Measurements from ENCODE around the gene UBE2J2. TPM values are rescaled to one million over a fixed set of nuclear protein-coding genes. Genes with fewer than 3 reads are reported as not detected.

The UBE2J2 gene
- polyA plus RNA-seq, 2 of the 4 experiments (the other 2 are of a cell fraction), result 21.2 to 36.2 TPM

- Histone ChIP-seq H3K9me3 (no peaks in the 10 kb centered on the region), H3K4me2 (no peak overlapping the region), H3K4me1 (0 out of 3 replicates have a peak, but pooled peaks cover 3% of the 10 kb centered on the region), H3K27ac (no peak overlapping the region), H3K4me3 (no peak overlapping the region)
- DNase-seq (ENCODE audit: low read depth in 1 of 2, low spot score in 1 of 2) (no peak), FAIRE-seq (no peak), ATAC-seq (no peak)
- TF ChIP-seq E2F6 (IDR thresholded peaks at IDR 0.05; ENCODE audit: borderline replicate concordance, low read depth) (no peak), CTCF (IDR thresholded peaks at IDR 0.05) (no peak), BHLHE40 (IDR thresholded peaks at IDR 0.05; ENCODE audit: low read depth, low read length) (no peak), RAD21 (conservative IDR thresholded peaks at IDR 0.05 in 1 of 2, IDR thresholded peaks at IDR 0.05 in 1 of 2) (no peak), SREBF2 (IDR thresholded peaks at IDR 0.05) (no peak), MAZ (IDR thresholded peaks at IDR 0.05; ENCODE audit: borderline replicate concordance, low read depth, low read length) (no peak), HOXB5 (CRISPR knock-in tag; IDR thresholded peaks at IDR 0.05) (no peak)
- CTCF ChIA-PET, result interaction anchor here (1.1 to 1.4 kb wide), 2 partner anchors 11 to 88 kb away, joined by 3 read pairs; no protein-coding TSS in a partner anchor
- POLR2A ChIA-PET, result no interaction called here
- WGBS (ENCODE audit: missing lambda C conversion rate), result no CpG with 5 or more reads among the region's 31 CpGs
Observed at GRCh38 chr1:1210726-1211540, 62.7 kb downstream of the UBE2J2 start.

- 99% methylated on average over 6 of the region's 38 CpGs for WGBS (ENCODE audit: missing lambda C conversion rate)
- FAIRE-seq, result no peak
- CTCF ChIA-PET, result interaction anchor here (0.7 to 3.0 kb wide), 3 partner anchors 10 to 87 kb away, joined by 3 to 12 read pairs (median 5); no protein-coding TSS in a partner anchor
Observed at GRCh38 chr1:1208713-1209433, 64.8 kb downstream of the UBE2J2 start.

More at GRCh38 chr1:1208713-1209433, 64.8 kb downstream of the UBE2J2 start:
- TF ChIP-seq USF2 (IDR thresholded peaks at IDR 0.05) (no peak), EHMT2 (IDR thresholded peaks at IDR 0.05; ENCODE audit: low read depth) (no peak), CBX2 (IDR thresholded peaks at IDR 0.05; ENCODE audit: borderline replicate concordance, low read depth) (no peak), FOXS1 (CRISPR knock-in tag; IDR thresholded peaks at IDR 0.05) (no peak), EHF (CRISPR knock-in tag; IDR thresholded peaks at IDR 0.05) (no peak), MAZ (IDR thresholded peaks at IDR 0.05; ENCODE audit: borderline replicate concordance, low read depth, low read length) (no peak), HEYL (CRISPR knock-in tag; IDR thresholded peaks at IDR 0.05) (no peak), NFE2L2 (conservative IDR thresholded peaks at IDR 0.05; ENCODE audit: low read length) (no peak), MAFK (IDR thresholded peaks at IDR 0.05; ENCODE audit: partially characterized antibody) (no peak), ZSCAN20 (CRISPR knock-in tag; IDR thresholded peaks at IDR 0.05) (no peak), E2F6 (IDR thresholded peaks at IDR 0.05; ENCODE audit: borderline replicate concordance, low read depth) (no peak), RARB (CRISPR knock-in tag; IDR thresholded peaks at IDR 0.05) (no peak), RNF2 (IDR thresholded peaks at IDR 0.05; ENCODE audit: borderline replicate concordance, low read depth) (no peak)
- TF ChIP-seq, protein P1, sequence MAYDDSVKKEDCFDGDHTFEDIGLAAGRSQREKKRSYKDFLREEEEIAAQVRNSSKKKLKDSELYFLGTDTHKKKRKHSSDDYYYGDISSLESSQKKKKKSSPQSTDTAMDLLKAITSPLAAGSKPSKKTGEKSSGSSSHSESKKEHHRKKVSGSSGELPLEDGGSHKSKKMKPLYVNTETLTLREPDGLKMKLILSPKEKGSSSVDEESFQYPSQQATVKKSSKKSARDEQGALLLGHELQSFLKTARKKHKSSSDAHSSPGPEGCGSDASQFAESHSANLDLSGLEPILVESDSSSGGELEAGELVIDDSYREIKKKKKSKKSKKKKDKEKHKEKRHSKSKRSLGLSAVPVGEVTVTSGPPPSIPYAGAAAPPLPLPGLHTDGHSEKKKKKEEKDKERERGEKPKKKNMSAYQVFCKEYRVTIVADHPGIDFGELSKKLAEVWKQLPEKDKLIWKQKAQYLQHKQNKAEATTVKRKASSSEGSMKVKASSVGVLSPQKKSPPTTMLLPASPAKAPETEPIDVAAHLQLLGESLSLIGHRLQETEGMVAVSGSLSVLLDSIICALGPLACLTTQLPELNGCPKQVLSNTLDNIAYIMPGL (CRISPR knock-in tag; IDR thresholded peaks at IDR 0.05; ENCODE audit: borderline replicate concordance), result no peak
- TF ChIP-seq, protein P2, sequence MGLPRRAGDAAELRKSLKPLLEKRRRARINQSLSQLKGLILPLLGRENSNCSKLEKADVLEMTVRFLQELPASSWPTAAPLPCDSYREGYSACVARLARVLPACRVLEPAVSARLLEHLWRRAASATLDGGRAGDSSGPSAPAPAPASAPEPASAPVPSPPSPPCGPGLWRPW (IDR thresholded peaks at IDR 0.05), result no peak
- no peak for DNase-seq (ENCODE audit: low read depth in 1 of 2, low spot score in 1 of 2)
- Histone ChIP-seq H3K4me1 (0 out of 3 replicates have a peak, but pooled peaks cover 3% of the 10 kb centered on the region), H3K4me2 (no peak overlapping the region; the same call in 2 of the 3 replicates), H3K4me3 (no peak overlapping the region), H3K9me3 (no peaks in the 10 kb centered on the region), H3K27ac (peak overlapping the region in 1 of 2 experiments; percentile 70; a peak in 3 of 6 replicates)
- no peak for ATAC-seq
- POLR2A ChIA-PET, result no interaction called here
